Activated CD4-positive, alpha-beta memory T cell treated with anti-CD3 and anti-CD28 coated beads for 36 hours (primary cell): ENCODE results near the gene FARS2. TPM values are rescaled to one million over a fixed set of nuclear protein-coding genes. Genes with fewer than 3 reads are reported as not detected.

Source experiments
- CTCF ChIA-PET: fragments of 350-600 bp; sonication (Branson Sonifier 250); formaldehyde crosslinking; loops from one replicate; lab custom pipeline; 2021; ENCODE audit warnings: antibody characterized with exemption, inconsistent platforms; lab: Charles Lee
- POLR2A ChIA-PET: fragments of 350-600 bp; sonication (Branson Sonifier 250); formaldehyde crosslinking; loops from one replicate; lab custom pipeline; 2021; ENCODE audit warnings: antibody characterized with exemption; lab: Charles Lee
- DNase-seq: peaks from one replicate; pipeline ENCODE4 v3.0.0-alpha.2; 2020
- H3K27ac Mint-ChIP-seq: one replicate; pipeline ENCODE4 v1.8.0; 2021; ENCODE audit warnings: mixed read lengths
- H3K27me3 Mint-ChIP-seq: one replicate; pipeline ENCODE4 v1.8.0; 2021; ENCODE audit warnings: mixed read lengths
- H3K36me3 Mint-ChIP-seq: one replicate; pipeline ENCODE4 v1.8.0; 2021; ENCODE audit warnings: mixed read lengths
- H3K4me1 Mint-ChIP-seq: one replicate; pipeline ENCODE4 v1.8.0; 2021; ENCODE audit warnings: low read depth, mixed read lengths
- H3K4me3 Mint-ChIP-seq: one replicate; pipeline ENCODE4 v1.8.0; 2021; ENCODE audit warnings: mild to moderate bottlenecking, mixed read lengths
- H3K9me3 Mint-ChIP-seq: one replicate; pipeline ENCODE4 v1.8.0; 2021; ENCODE audit warnings: mixed read lengths
- intact Hi-C: fragments of 100-400 bp; cut with micrococcal nuclease; formaldehyde crosslinking; loops from one replicate; pipeline ENCODE4 v1.15.1; 2023
- total RNA-seq, 2 experiments: library from RNA; stranded (reverse); gene quantifications; one replicate each; pipeline ENCODE4 v1.2.3, GENCODE V29; 2021

FARS2 gene
- total RNA-seq, 2 experiments from 2014 or later = 22.7 to 23.7 TPM

GRCh38 chr6:5287205-5287965 is 26.1 kb downstream of the FARS2 start:
- intact Hi-C loops = no loop called here
- Mint-ChIP-seq H3K27ac (no peak overlapping the region), H3K4me3 (no peak overlapping the region), H3K27me3 (no peaks in the 10 kb centered on the region), H3K4me1 (peaks cover 60% of the 10 kb centered on the region), H3K9me3 (no peaks in the 10 kb centered on the region), H3K36me3 (peaks cover 3% of the 10 kb centered on the region)
- POLR2A ChIA-PET = interaction anchor here (0.6 to 2.2 kb wide), 3 partner anchors 15 to 46 kb away, joined by 3 to 8 read pairs (median 3); partner anchors contain the start of gene FARS2
- CTCF ChIA-PET = interaction anchor here (1.5 kb wide), 1 partner anchor 15 kb away, joined by 7 read pairs; no protein-coding TSS in a partner anchor
- DNase-seq = no peak

- intact Hi-C loops = no loop called here
- DNase-seq = no peak
- Mint-ChIP-seq H3K27ac (peak overlapping the region; percentile 4), H3K4me3 (no peak overlapping the region), H3K36me3 (peaks cover 3% of the 10 kb centered on the region), H3K9me3 (no peaks in the 10 kb centered on the region), H3K4me1 (peaks cover 61% of the 10 kb centered on the region), H3K27me3 (no peaks in the 10 kb centered on the region)
- ChIA-PET CTCF (interaction anchor here (1.5 kb wide), 1 partner anchor 15 kb away, joined by 7 read pairs; no protein-coding TSS in a partner anchor), POLR2A (interaction anchor here (0.6 to 2.2 kb wide), 3 partner anchors 15 to 47 kb away, joined by 3 to 8 read pairs (median 3); partner anchors contain the start of gene FARS2)
These were observed 26.6 kb downstream of the FARS2 start for GRCh38 chr6:5287966-5288297.

GRCh38 chr6:5290097-5290496 is 28.8 kb downstream of the FARS2 start:
- Mint-ChIP-seq H3K27ac (no peak overlapping the region), H3K9me3 (no peaks in the 10 kb centered on the region), H3K4me1 (peaks cover 68% of the 10 kb centered on the region), H3K4me3 (no peak overlapping the region), H3K36me3 (peaks cover 3% of the 10 kb centered on the region), H3K27me3 (no peaks in the 10 kb centered on the region)
- intact Hi-C loops = no loop called here
- ChIA-PET CTCF (interaction anchor here (0.6 to 2.1 kb wide), 3 partner anchors 10 to 146 kb away, joined by 3 to 18 read pairs (median 3); no protein-coding TSS in a partner anchor), POLR2A (interaction anchor here (0.7 kb wide), 1 partner anchor 10 kb away, joined by 3 read pairs; no protein-coding TSS in a partner anchor)
- no peak for DNase-seq

- POLR2A ChIA-PET = interaction anchor here (0.7 kb wide), 1 partner anchor 11 kb away, joined by 3 read pairs; no protein-coding TSS in a partner anchor
- H3K36me3 Mint-ChIP-seq = peaks cover 3% of the 10 kb centered on the region
- intact Hi-C loops = no loop called here
- no peak overlapping the region for H3K27ac Mint-ChIP-seq
- peaks cover 64% of the 10 kb centered on the region for H3K4me1 Mint-ChIP-seq
- H3K27me3 Mint-ChIP-seq = no peaks in the 10 kb centered on the region
- DNase-seq = no peak
- CTCF ChIA-PET = interaction anchor here (0.6 to 2.1 kb wide), 3 partner anchors 10 to 147 kb away, joined by 3 to 18 read pairs (median 3); no protein-coding TSS in a partner anchor
- H3K9me3 Mint-ChIP-seq = no peaks in the 10 kb centered on the region
- H3K4me3 Mint-ChIP-seq = no peak overlapping the region
These were observed 29.2 kb downstream of the FARS2 start for GRCh38 chr6:5290500-5290899.

GRCh38 chr6:5292154-5292553 is 30.8 kb downstream of the FARS2 start:
- Mint-ChIP-seq H3K9me3 (no peaks in the 10 kb centered on the region), H3K4me1 (peaks cover 59% of the 10 kb centered on the region), H3K4me3 (no peak overlapping the region), H3K36me3 (peaks cover 8% of the 10 kb centered on the region), H3K27ac (no peak overlapping the region), H3K27me3 (no peaks in the 10 kb centered on the region)
- ChIA-PET POLR2A (interaction anchor here (1.0 kb wide), 1 partner anchor 12 kb away, joined by 5 read pairs; no protein-coding TSS in a partner anchor), CTCF (no interaction called here)
- DNase-seq = no peak
- intact Hi-C loops = no loop called here

- intact Hi-C loops = no loop called here
- Mint-ChIP-seq H3K4me3 (no peak overlapping the region), H3K27ac (no peak overlapping the region)
These were observed 32.4 kb downstream of the FARS2 start for GRCh38 chr6:5293692-5294091.

GRCh38 chr6:5294392-5295211 is 33.3 kb downstream of the FARS2 start:
- peak overlapping the region; percentile 60 for H3K27ac Mint-ChIP-seq
- ChIA-PET CTCF (no interaction called here), POLR2A (no interaction called here)
- no peak overlapping the region for H3K4me3 Mint-ChIP-seq
- peaks cover 52% of the 10 kb centered on the region for H3K4me1 Mint-ChIP-seq
- intact Hi-C loops = no loop called here
- H3K36me3 Mint-ChIP-seq = peaks cover 5% of the 10 kb centered on the region
- DNase-seq = peak; percentile 51
- no peaks in the 10 kb centered on the region for H3K27me3 Mint-ChIP-seq
- no peaks in the 10 kb centered on the region for H3K9me3 Mint-ChIP-seq

More at GRCh38 chr6:5293692-5294091, 32.4 kb downstream of the FARS2 start:
- no peaks in the 10 kb centered on the region for H3K9me3 Mint-ChIP-seq
- peaks cover 50% of the 10 kb centered on the region for H3K4me1 Mint-ChIP-seq
- DNase-seq = no peak
- ChIA-PET CTCF (no interaction called here), POLR2A (interaction anchor here (1.0 kb wide), 1 partner anchor 8 kb away, joined by 4 read pairs; no protein-coding TSS in a partner anchor)
- H3K27me3 Mint-ChIP-seq = no peaks in the 10 kb centered on the region
- peaks cover 5% of the 10 kb centered on the region for H3K36me3 Mint-ChIP-seq

GRCh38 chr6:5295623-5296022 is 34.3 kb downstream of the FARS2 start:
- Mint-ChIP-seq H3K36me3 (peaks cover 5% of the 10 kb centered on the region), H3K4me1 (peaks cover 56% of the 10 kb centered on the region), H3K4me3 (no peak overlapping the region), H3K27me3 (no peaks in the 10 kb centered on the region), H3K27ac (no peak overlapping the region), H3K9me3 (no peaks in the 10 kb centered on the region)
- intact Hi-C loops = no loop called here
- DNase-seq = no peak
- CTCF ChIA-PET = no interaction called here
- POLR2A ChIA-PET = no interaction called here

- H3K4me3 Mint-ChIP-seq = no peak overlapping the region
- peaks cover 57% of the 10 kb centered on the region for H3K4me1 Mint-ChIP-seq
- DNase-seq = no peak
- no peak overlapping the region for H3K27ac Mint-ChIP-seq
- no peaks in the 10 kb centered on the region for H3K9me3 Mint-ChIP-seq
- POLR2A ChIA-PET = interaction anchor here (0.7 kb wide), 1 partner anchor 28 kb away, joined by 4 read pairs; no protein-coding TSS in a partner anchor
- no peaks in the 10 kb centered on the region for H3K27me3 Mint-ChIP-seq
- intact Hi-C loops = no loop called here
- CTCF ChIA-PET = interaction anchor here (0.6 kb wide), 1 partner anchor 1827 kb away, joined by 3 read pairs; no protein-coding TSS in a partner anchor
- H3K36me3 Mint-ChIP-seq = peaks cover 5% of the 10 kb centered on the region
These were observed 39.0 kb downstream of the FARS2 start for GRCh38 chr6:5300206-5300764.

- Mint-ChIP-seq H3K36me3 (no peaks in the 10 kb centered on the region), H3K4me3 (peak overlapping the region; percentile 59)
- peak; percentile 87 for DNase-seq
These were observed 41.1 kb downstream of the FARS2 start for GRCh38 chr6:5302220-5302946.

More at GRCh38 chr6:5302220-5302946, 41.1 kb downstream of the FARS2 start:
- peaks cover 59% of the 10 kb centered on the region for H3K4me1 Mint-ChIP-seq
- CTCF ChIA-PET = interaction anchor here (0.7 to 5.9 kb wide), 37 partner anchors 9 to 168 kb away, joined by 3 to 77 read pairs (median 5); partner anchors contain the start of genes FARS2 and LYRM4
- POLR2A ChIA-PET = interaction anchor here (0.6 to 3.6 kb wide), 9 partner anchors 9 to 136 kb away, joined by 3 to 36 read pairs (median 4); partner anchors contain the start of genes FARS2 and LYRM4
- intact Hi-C loops = loop anchor here (1.0 kb wide), 5 partner anchors 22 to 128 kb away; partner anchors contain the start of gene FARS2
- no peaks in the 10 kb centered on the region for H3K27me3 Mint-ChIP-seq
- H3K27ac Mint-ChIP-seq = peak overlapping the region; percentile 87
- no peaks in the 10 kb centered on the region for H3K9me3 Mint-ChIP-seq
